Germinal center (tissue), 1 donor: ENCODE data around the gene OS9.

Experiments used
- DNase-seq: peaks from one replicate; pipeline ENCODE4 v3.0.0; 2012; ENCODE audit warnings: mixed read lengths, low spot score

The OS9 gene

DNA sequence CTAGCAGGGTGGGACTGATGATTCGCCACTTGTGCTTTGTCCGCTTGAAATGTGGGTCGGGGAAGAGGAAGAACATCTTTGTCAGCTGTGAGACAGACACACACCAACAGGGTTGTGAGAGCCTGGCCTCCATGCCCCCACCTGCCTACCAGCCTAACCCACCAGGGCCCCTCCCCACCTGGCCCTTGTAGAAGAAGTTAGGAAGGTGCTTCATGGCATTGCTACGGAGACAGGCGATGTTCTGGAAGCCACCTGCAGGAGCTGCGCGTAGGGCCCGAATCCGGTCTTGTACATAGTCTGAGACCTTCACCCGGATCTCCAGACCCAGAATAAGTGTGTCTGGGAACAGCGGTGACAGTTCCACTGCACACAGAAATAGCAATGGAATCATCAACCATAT, 75.7 kb downstream of the OS9 start:
- no peak for DNase-seq

DNA sequence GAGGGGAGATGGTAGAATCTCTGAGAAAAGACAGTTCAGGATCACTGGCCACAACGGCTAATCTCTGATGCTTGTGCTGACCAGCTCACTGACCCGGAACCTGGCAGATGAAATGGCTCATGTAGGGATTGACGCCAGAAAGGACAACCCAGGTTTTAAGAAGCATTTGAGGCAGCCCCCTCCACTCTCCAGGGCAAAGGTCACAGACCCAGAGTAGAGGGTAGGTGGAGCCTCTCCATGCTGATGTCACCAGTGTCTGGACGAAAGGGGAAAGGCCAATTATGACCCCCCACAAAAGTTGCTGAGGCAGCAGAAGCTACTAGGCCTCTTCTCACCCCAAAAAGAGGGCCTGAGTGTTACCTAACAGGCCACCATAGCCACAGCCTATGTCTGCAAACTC, 76.8 kb downstream of the OS9 start:
- no peak for DNase-seq
